GM18519 (cell line): Measurements from ENCODE around the gene TMEM143.
"Not testable (repeated sequence)": the region's sequence is repeated elsewhere in the genome, so short reads cannot be mapped to it uniquely, and the experiment has no call there.

ENCODE experiments used
- ATAC-seq: cut with Tn5 transposase; IDR thresholded peaks from one replicate; pipeline ENCODE4 v1.9.1; 2021; ENCODE audit warnings: mild to moderate bottlenecking, moderate library complexity; ENCODE audit not compliant: unreplicated experiment, low FRiP score

Gene TMEM143

GRCh38 chr19:48363810-48364597, at the start of gene TMEM143, which contains the start of gene SYNGR4:
TSS of gene TMEM143 (minus strand) at chr19:48363940. CDS start at chr19:48363920, 20 bp downstream.
TSS of gene SYNGR4 (plus strand) at chr19:48364367. CDS start at chr19:48365843, 1,476 bp downstream.
- peak; percentile 59 for ATAC-seq

GRCh38 chr19:48405850-48406249, 42.1 kb upstream of the TMEM143 start:
- no peak for ATAC-seq

GRCh38 chr19:48405010-48405659, 41.4 kb upstream of the TMEM143 start:
- no peak for ATAC-seq

GRCh38 chr19:48403606-48404005, 39.9 kb upstream of the TMEM143 start:
- ATAC-seq: no peak

GRCh38 chr19:48401287-48401686, 37.5 kb upstream of the TMEM143 start:
- no peak for ATAC-seq

- no peak for ATAC-seq
Measured at GRCh38 chr19:48400018-48400742, 36.4 kb upstream of the TMEM143 start.

- no peak for ATAC-seq
Measured at GRCh38 chr19:48398375-48399235, 34.9 kb upstream of the TMEM143 start.

- ATAC-seq: no peak
Measured at GRCh38 chr19:48398102-48398374, 34.3 kb upstream of the TMEM143 start.

GRCh38 chr19:48397263-48398101, 33.7 kb upstream of the TMEM143 start:
- no peak for ATAC-seq

GRCh38 chr19:48396824-48397176, 33.1 kb upstream of the TMEM143 start:
- no peak for ATAC-seq

- ATAC-seq: no peak
Measured at GRCh38 chr19:48396016-48396823, 32.5 kb upstream of the TMEM143 start.

GRCh38 chr19:48395499-48395898, 31.8 kb upstream of the TMEM143 start:
- ATAC-seq: no peak

GRCh38 chr19:48395170-48395455, 31.4 kb upstream of the TMEM143 start:
- no peak for ATAC-seq

- ATAC-seq: no peak
Measured at GRCh38 chr19:48394331-48395169, 30.8 kb upstream of the TMEM143 start.

GRCh38 chr19:48393559-48394330, 30.0 kb upstream of the TMEM143 start, which contains the start of gene GRIN2D:
TSS of gene GRIN2D (plus strand) at chr19:48393668. CDS start at chr19:48398393, 4,725 bp downstream.
- ATAC-seq: no peak

- ATAC-seq: no peak
Measured at GRCh38 chr19:48392860-48393558, 29.3 kb upstream of the TMEM143 start.

- ATAC-seq: not testable (repeated sequence)
Measured at GRCh38 chr19:48392006-48392344, 28.2 kb upstream of the TMEM143 start.
